ENCODE measurements around the gene CD36. TPM values are rescaled to one million over a fixed set of nuclear protein-coding genes. Genes with fewer than 3 reads are reported as not detected.

CD36 gene
- total RNA-seq, 1 experiment from 2014 or later: 0.32 TPM

DNA sequence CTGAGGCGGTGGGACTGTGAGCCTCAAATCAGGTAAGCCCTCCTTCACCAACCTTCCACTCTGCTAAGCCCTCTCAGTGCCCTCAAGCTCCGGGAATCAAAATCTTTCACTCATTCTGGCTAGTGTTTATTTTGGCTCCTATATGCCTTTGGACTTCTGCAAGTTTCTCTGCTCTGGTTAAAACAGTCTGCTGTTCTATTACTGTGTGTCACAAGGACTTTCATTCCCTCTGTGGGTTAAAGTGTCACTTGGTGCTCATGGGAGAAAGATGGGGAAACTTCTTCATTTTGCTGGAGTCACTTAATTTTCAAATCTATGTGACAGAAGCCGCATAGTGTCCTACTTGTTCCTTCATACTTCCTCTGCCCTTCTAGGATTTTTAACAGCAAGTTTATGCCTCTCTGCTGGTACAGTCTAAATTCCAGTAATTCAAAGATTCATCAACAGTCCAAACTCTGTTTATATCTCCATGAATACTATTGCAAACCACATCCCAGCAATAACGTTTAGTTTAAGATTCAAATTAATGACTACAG is 61.3 kb downstream of the CD36 start:
- Histone ChIP-seq H3K27ac (ENCODE audit: low read depth, low read length) (no peak overlapping the region), H3K4me3 (replicated peaks in 1 of 2; ENCODE audit: low read depth in 1 of 2, low read length in 2 of 2) (no peak overlapping the region), H3K4me1 (ENCODE audit: control insufficient read depth in 1 of 2, insufficient read depth in 2 of 2, low read length in 2 of 2) (peaks cover 0 to 8% of the 10 kb centered on the region in 2 experiments; a peak in 3 of 4 replicates), H3K79me2 (ENCODE audit: insufficient read depth, low read length) (no peaks in the 10 kb centered on the region), H4K20me1 (ENCODE audit: insufficient read depth) (no peaks in the 10 kb centered on the region), H2AFZ (ENCODE audit: low read depth, low read length, poor library complexity, severe bottlenecking) (peak overlapping the region; percentile 97), H3K9me3 (ENCODE audit: control insufficient read depth in 1 of 2, insufficient read depth in 1 of 2, low read depth in 1 of 2, low read length in 2 of 2) (no peaks in the 10 kb centered on the region), H3K36me3 (ENCODE audit: control insufficient read depth in 1 of 2, insufficient read depth in 2 of 2, low read length in 2 of 2) (no peaks in the 10 kb centered on the region), H3K9ac (ENCODE audit: low read length) (no peak overlapping the region), H3K27me3 (ENCODE audit: insufficient read depth, low read length) (no peaks in the 10 kb centered on the region), H3K9me2 (ENCODE audit: insufficient read depth) (no peaks in the 10 kb centered on the region), H3K4me2 (ENCODE audit: low read length) (no peak overlapping the region)
- ATAC-seq (no peak), DNase-seq (ENCODE audit: low read depth, low spot score) (no peak)
- no TSS peak for BruUV-seq (replicated peaks)
- ChIA-PET POLR2A (no interaction called here), CTCF (interaction anchor here (0.6 to 1.8 kb wide), 2 partner anchors 770 to 781 kb away, joined by 3 to 7 read pairs; no protein-coding TSS in a partner anchor), RAD21 (ENCODE audit: low non-redundant PET in 1 of 2, low total read pairs in 2 of 2, uncharacterized antibody in 2 of 2, unreplicated experiment in 2 of 2) (no interaction called here)
- intact Hi-C loops (cut with micrococcal nuclease): loop anchor here (1.0 to 10.0 kb wide), 5 partner anchors 221 to 1315 kb away; no protein-coding TSS in a partner anchor
- no peak for TF ChIP-seq POLR2AphosphoS5 (IDR thresholded peaks at IDR 0.05; ENCODE audit: low read depth, low read length)
- TF ChIP-seq YY1 (IDR thresholded peaks at IDR 0.05; ENCODE audit: extremely low read depth, insufficient replicate concordance, low read depth, low read length): no peak
- TF ChIP-seq ATF3 (IDR thresholded peaks at IDR 0.05): no peak
- no peak for TF ChIP-seq ELF1 (IDR thresholded peaks at IDR 0.05; ENCODE audit: borderline replicate concordance, low read depth)
- no peak for TF ChIP-seq EZH2 (IDR thresholded peaks at IDR 0.05)
- TF ChIP-seq CBX3 (IDR thresholded peaks at IDR 0.05; ENCODE audit: low read depth): no peak
- TF ChIP-seq, protein P1, sequence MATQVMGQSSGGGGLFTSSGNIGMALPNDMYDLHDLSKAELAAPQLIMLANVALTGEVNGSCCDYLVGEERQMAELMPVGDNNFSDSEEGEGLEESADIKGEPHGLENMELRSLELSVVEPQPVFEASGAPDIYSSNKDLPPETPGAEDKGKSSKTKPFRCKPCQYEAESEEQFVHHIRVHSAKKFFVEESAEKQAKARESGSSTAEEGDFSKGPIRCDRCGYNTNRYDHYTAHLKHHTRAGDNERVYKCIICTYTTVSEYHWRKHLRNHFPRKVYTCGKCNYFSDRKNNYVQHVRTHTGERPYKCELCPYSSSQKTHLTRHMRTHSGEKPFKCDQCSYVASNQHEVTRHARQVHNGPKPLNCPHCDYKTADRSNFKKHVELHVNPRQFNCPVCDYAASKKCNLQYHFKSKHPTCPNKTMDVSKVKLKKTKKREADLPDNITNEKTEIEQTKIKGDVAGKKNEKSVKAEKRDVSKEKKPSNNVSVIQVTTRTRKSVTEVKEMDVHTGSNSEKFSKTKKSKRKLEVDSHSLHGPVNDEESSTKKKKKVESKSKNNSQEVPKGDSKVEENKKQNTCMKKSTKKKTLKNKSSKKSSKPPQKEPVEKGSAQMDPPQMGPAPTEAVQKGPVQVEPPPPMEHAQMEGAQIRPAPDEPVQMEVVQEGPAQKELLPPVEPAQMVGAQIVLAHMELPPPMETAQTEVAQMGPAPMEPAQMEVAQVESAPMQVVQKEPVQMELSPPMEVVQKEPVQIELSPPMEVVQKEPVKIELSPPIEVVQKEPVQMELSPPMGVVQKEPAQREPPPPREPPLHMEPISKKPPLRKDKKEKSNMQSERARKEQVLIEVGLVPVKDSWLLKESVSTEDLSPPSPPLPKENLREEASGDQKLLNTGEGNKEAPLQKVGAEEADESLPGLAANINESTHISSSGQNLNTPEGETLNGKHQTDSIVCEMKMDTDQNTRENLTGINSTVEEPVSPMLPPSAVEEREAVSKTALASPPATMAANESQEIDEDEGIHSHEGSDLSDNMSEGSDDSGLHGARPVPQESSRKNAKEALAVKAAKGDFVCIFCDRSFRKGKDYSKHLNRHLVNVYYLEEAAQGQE (IDR thresholded peaks at IDR 0.05; ENCODE audit: low read depth): no peak
- TF ChIP-seq POLR2A (IDR thresholded peaks at IDR 0.05; ENCODE audit: borderline replicate concordance, extremely low read depth, insufficient read depth, insufficient read length): no peak
